Measurements from ENCODE around the gene PER2. TPM values are rescaled to one million over a fixed set of nuclear protein-coding genes. Genes with fewer than 3 reads are reported as not detected.
"Not testable (repeated sequence)": the region's sequence is repeated elsewhere in the genome, so short reads cannot be mapped to it uniquely, and the experiment has no call there.

PER2 gene
- total RNA-seq, 4 donors from 2014 or later, result 24.3 to 105 (median 85.9) TPM

- 100% methylated on average over 2 of the region's 4 CpGs for WGBS
- Histone ChIP-seq H3K27ac (no peak overlapping the region), H3K36me3 (peaks cover 94% of the 10 kb centered on the region), H3K4me3 (no peak overlapping the region), H3K4me1 (peaks cover 3% of the 10 kb centered on the region), H3K27me3 (no peaks in the 10 kb centered on the region), H3K9me3 (no peaks in the 10 kb centered on the region)
- TF ChIP-seq POLR2A (IDR thresholded peaks at IDR 0.05), result no peak
- no peak for TF ChIP-seq POLR2AphosphoS5 (IDR thresholded peaks at IDR 0.05)
- no peak for TF ChIP-seq EP300 (IDR thresholded peaks at IDR 0.05)
- TF ChIP-seq CTCF (IDR thresholded peaks at IDR 0.05), result no peak
- DNase-seq (ENCODE audit: low spot score in 2 of 2), result no peak
Observed at GRCh38 chr2:238272156-238272555, 16.3 kb downstream of the PER2 start.

GRCh38 chr2:238271686-238272085 is 16.7 kb downstream of the PER2 start:
- not testable (repeated sequence) for H3K4me3 ChIP-seq; H3K27ac ChIP-seq; H3K27me3 ChIP-seq; H3K9me3 ChIP-seq; DNase-seq (ENCODE audit: low spot score in 2 of 2); H3K4me1 ChIP-seq
- H3K36me3 ChIP-seq, result peaks cover 92% of the 10 kb centered on the region
- WGBS, result 70% methylated on average over 8 of the region's 8 CpGs

- peaks cover 89% of the 10 kb centered on the region for H3K36me3 ChIP-seq
- no peak for TF ChIP-seq EP300 (IDR thresholded peaks at IDR 0.05)
- TF ChIP-seq CTCF (IDR thresholded peaks at IDR 0.05), result no peak
- TF ChIP-seq POLR2AphosphoS5 (IDR thresholded peaks at IDR 0.05), result no peak
- TF ChIP-seq POLR2A (IDR thresholded peaks at IDR 0.05), result no peak
- H3K4me3 ChIP-seq, result no peak overlapping the region
- H3K9me3 ChIP-seq, result no peaks in the 10 kb centered on the region
- peaks cover 3% of the 10 kb centered on the region for H3K4me1 ChIP-seq
- no peak for DNase-seq (ENCODE audit: low spot score in 2 of 2)
- no peak overlapping the region for H3K27ac ChIP-seq
- no peaks in the 10 kb centered on the region for H3K27me3 ChIP-seq
- 76% methylated on average over 13 of the region's 13 CpGs for WGBS
Observed at GRCh38 chr2:238271061-238271554, 17.3 kb downstream of the PER2 start.

GRCh38 chr2:238270606-238271005 is 17.8 kb downstream of the PER2 start:
- H3K9me3 ChIP-seq, result no peaks in the 10 kb centered on the region

GRCh38 chr2:238269741-238270140 is 18.7 kb downstream of the PER2 start:
- Histone ChIP-seq H3K4me3 (no peak overlapping the region), H3K9me3 (no peaks in the 10 kb centered on the region), H3K27ac (no peak overlapping the region), H3K27me3 (no peaks in the 10 kb centered on the region), H3K4me1 (peaks cover 4% of the 10 kb centered on the region), H3K36me3 (peaks cover 81% of the 10 kb centered on the region)
- WGBS, result 84% methylated on average over 6 of the region's 6 CpGs
- no peak for TF ChIP-seq CTCF (IDR thresholded peaks at IDR 0.05)
- TF ChIP-seq POLR2AphosphoS5 (IDR thresholded peaks at IDR 0.05), result no peak
- TF ChIP-seq POLR2A (IDR thresholded peaks at IDR 0.05), result no peak
- no peak for TF ChIP-seq EP300 (IDR thresholded peaks at IDR 0.05)
- no peak for DNase-seq (ENCODE audit: low spot score in 2 of 2)

More at GRCh38 chr2:238270606-238271005, 17.8 kb downstream of the PER2 start:
- Histone ChIP-seq H3K4me1 (peaks cover 3% of the 10 kb centered on the region), H3K27ac (no peak overlapping the region), H3K27me3 (no peaks in the 10 kb centered on the region), H3K36me3 (peaks cover 84% of the 10 kb centered on the region), H3K4me3 (no peak overlapping the region)
- no peak for DNase-seq (ENCODE audit: low spot score in 2 of 2)
- 85% methylated on average over 5 of the region's 9 CpGs for WGBS
- TF ChIP-seq POLR2AphosphoS5 (IDR thresholded peaks at IDR 0.05), result no peak
- TF ChIP-seq POLR2A (IDR thresholded peaks at IDR 0.05), result no peak
- TF ChIP-seq CTCF (IDR thresholded peaks at IDR 0.05), result no peak
- no peak for TF ChIP-seq EP300 (IDR thresholded peaks at IDR 0.05)
